Hematopoietic multipotent progenitor cell treated with erythropoietin and hydrocortisone succinate and interleukin-3 and kit ligand, for 17 days (in vitro differentiated cells): Measurements from ENCODE around the gene ATP9A.
"Not testable (repeated sequence)": the region's sequence is repeated elsewhere in the genome, so short reads cannot be mapped to it uniquely, and the experiment has no call there.

Experiments used
- DNase-seq: peaks from one replicate; pipeline ENCODE4 v3.0.0-alpha.2; 2015; ENCODE audit warnings: low spot score

ATP9A gene, protein sequence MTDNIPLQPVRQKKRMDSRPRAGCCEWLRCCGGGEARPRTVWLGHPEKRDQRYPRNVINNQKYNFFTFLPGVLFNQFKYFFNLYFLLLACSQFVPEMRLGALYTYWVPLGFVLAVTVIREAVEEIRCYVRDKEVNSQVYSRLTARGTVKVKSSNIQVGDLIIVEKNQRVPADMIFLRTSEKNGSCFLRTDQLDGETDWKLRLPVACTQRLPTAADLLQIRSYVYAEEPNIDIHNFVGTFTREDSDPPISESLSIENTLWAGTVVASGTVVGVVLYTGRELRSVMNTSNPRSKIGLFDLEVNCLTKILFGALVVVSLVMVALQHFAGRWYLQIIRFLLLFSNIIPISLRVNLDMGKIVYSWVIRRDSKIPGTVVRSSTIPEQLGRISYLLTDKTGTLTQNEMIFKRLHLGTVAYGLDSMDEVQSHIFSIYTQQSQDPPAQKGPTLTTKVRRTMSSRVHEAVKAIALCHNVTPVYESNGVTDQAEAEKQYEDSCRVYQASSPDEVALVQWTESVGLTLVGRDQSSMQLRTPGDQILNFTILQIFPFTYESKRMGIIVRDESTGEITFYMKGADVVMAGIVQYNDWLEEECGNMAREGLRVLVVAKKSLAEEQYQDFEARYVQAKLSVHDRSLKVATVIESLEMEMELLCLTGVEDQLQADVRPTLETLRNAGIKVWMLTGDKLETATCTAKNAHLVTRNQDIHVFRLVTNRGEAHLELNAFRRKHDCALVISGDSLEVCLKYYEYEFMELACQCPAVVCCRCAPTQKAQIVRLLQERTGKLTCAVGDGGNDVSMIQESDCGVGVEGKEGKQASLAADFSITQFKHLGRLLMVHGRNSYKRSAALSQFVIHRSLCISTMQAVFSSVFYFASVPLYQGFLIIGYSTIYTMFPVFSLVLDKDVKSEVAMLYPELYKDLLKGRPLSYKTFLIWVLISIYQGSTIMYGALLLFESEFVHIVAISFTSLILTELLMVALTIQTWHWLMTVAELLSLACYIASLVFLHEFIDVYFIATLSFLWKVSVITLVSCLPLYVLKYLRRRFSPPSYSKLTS

GRCh38 chr20:51767867-51768758, at the start of gene ATP9A:
Gene ATP9A (minus strand): TSS chr20:51768390. CDS start chr20:51768369, 21 bp downstream.
- DNase-seq, result no peak

DNA sequence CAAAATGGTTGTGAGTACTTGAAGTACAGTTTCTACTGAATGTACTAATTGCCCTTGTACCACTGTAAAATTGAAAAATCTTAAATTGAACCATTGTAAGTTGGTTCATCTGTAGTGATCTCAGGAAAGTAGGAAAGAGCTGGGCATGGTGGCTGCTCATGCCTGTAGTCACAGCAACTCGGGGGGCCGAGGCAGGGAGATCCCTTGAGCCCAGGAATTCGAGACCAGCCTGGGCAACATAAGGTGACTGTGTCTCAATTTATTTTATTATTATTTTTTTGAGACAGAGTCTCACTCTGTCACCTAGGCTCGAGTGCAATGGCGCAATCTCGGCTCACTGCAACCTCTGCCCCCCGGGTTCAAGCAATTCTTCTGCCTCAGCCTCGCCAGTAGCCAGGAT, 48.7 kb upstream of the ATP9A start:
- DNase-seq, result not testable (repeated sequence)

DNA sequence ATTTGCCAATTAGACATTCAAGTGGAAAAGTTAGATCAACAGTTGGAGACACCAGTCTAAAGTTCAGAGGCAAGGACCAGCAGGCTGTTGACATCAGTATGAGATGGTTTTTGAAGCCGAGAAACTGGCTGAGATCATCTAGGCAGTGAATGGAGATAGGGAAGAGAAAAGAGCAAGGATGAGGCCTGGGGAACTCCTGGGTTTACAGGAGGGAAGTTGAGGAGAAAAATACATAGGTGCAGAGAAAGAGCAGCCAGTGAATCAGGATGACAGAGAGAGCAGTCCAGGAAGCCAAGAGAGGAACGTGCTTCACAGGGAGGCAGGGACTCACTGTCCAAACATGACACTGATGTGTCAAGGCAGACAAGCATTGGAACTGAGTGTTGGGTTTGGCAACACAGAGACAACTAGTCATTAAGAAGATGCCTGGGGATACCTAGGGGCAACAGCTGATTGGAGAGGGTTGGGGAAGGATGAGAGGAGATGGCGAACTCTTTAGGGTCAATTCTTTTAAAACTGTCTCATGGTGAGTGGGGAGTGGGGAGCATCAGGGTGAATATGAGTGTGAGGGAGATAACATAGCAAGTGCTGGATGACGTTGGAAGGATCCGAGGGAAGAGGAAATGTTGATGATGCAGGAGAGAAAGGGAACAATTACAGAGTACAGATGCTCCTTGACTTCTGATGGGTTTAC, 47.3 kb upstream of the ATP9A start:
- DNase-seq, result no peak

- DNase-seq, result no peak
Observed at GRCh38 chr20:51812861-51813260, 44.7 kb upstream of the ATP9A start.

- no peak for DNase-seq
Observed at GRCh38 chr20:51811514-51812128, 43.4 kb upstream of the ATP9A start.

DNA sequence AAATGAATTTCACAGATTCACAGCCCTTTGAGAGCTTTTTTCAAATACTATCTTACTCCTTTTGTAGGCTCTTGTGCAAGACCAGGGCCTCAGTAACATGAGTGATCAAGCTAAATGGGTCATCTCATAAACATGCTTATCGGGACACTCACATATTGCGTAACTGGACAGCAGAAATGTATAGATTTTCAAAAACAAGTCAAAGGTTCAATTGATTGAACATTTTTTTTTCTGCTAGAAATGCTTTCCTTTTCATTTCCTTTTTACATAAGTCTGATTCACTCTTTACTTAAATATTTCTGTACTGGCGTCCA, 42.8 kb upstream of the ATP9A start:
- no peak for DNase-seq

DNA sequence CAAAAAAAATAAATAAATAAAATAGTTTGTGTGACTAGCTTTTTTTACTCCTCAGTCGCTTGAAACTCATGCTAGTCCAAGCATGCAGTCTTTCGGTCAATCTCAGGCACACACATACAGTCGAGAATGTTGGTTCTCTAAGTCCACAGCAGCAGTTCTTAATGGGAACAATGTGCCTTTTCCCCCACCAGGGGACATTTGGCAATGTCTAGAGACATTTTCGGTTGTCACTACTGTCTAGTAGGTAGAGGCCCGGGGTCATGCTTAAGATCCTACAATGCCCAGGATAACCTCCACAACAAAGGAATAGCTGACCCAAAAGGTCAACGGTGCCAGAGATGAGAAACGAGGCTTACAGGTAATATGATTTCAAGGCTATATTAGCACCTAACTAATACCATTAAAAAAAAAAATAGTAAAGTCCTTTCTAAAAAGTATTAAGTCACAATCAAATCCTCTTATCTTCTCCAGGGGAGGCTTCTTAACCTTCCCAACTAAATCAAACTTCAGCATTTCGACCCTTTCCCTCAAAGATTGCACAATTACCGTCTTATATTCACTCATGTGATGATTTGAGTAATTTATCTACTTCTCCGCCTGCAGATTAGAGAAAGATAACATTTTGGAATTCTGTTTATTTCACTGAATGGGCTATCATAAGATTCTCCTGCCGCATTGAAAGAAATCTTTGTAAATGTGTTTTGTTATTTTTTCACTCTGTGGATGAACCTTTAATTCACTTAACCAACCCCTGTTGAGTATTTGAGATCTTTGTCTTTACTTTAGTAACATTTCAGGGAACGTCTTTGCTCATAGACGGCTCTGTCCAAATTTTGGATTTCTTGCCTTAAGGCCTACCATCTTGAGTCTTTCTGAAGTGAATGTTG, 42.2 kb upstream of the ATP9A start:
- no peak for DNase-seq

GRCh38 chr20:51807720-51808250, 39.6 kb upstream of the ATP9A start:
- DNase-seq, result no peak

DNA sequence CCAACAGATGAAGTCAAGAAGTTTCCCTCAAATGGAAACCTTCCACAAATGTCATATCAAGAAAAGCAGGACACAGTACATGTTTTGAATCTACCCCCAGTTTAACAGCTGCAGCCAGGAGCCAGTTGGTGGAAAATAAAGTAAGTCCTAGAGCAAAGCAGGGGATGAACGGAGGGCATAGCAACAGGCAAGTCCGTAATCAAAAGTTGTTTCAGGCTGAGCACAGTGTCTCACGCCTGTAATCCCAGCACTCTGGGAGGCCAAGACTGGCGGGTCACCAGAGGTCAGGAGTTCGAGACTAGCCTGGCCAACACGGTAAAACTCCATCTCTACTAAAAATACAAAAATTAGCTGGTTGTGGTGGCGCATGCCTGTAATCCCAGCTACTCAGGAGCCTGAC, 36.6 kb upstream of the ATP9A start:
- no peak for DNase-seq

DNA sequence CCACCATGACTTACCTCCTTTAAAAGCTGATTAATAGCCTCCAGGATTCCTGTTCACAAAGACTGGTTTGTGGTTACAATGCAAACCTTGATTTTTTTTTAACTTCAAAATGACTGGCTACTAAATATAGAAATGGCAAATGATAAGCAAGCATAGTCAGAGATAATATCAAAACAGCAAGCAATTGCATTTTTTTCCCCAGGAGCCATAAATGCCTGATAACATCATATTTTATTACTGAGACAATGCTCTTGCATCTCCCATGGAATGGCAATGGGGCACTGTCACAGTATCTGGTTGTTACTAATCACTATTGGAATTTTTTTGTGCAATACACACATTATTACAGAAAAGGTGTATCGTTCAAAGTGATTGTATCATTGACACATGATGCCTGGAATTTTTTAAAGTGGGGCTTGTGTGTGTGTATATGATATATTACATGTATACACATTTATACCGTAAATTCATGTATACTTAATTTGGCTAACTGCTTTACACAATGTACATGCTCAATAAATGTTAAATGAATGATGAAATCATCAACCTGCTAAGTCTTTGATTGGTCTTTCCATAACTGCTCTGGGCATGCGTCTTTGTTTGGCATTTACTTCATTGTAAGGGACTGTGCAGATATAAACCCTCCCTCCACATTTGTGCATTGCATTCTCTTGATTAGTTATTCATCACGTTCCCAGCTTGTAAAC, 35.1 kb upstream of the ATP9A start:
- DNase-seq, result no peak

DNA sequence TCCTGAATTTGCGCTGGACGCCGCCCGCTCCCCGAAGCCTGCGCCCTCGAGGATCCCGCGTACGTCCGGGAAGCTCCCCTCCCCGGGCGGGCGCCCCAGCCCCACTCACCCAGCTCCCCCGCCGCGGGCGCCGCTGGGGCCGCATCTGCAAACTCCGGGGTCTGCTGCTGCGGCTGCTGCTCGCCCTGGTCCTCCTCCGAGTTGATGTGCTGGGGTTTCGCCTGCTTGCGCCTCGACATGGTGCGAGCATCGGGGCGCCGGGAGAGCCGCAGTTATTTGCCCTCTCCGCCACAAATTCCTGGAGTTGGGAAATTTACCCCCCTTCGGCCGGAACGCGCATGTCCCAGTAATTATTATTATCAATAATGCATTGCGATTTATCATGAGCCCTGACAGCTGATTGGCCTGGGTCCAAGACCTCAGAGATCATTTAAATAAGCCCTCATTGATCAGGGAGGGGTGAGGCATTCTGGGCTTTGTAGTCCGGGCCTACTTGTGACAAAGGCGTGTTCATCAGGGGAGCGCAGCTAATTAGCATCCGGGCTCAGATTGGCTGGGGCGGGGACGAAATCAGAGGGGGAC, 34.1 kb upstream of the ATP9A start, which contains the start of gene SALL4:
Gene SALL4 (minus strand): TSS at position 352 of the 582 bp plus-strand sequence. CDS start 113 bp downstream, at position 239.
- DNase-seq, result no peak

- DNase-seq, result no peak
Observed at GRCh38 chr20:51801823-51802123, 33.6 kb upstream of the ATP9A start.

- no peak for DNase-seq
Observed at GRCh38 chr20:51801122-51801822, 33.1 kb upstream of the ATP9A start.

DNA sequence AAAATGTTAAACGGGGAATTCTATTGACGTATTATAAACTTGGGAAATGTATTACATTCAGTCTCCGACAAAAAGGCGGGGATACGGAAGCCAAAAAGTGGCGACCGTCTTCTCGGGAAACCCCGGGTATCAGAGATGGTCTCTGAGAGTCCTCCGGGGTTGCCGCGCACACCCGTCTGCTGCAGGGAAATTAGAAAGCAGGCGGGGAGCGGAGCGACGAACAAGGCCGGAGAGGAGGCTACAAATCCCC, 32.6 kb upstream of the ATP9A start:
- no peak for DNase-seq

- peak; percentile 54 for DNase-seq
Observed at GRCh38 chr20:51800060-51800871, 32.1 kb upstream of the ATP9A start.

DNA sequence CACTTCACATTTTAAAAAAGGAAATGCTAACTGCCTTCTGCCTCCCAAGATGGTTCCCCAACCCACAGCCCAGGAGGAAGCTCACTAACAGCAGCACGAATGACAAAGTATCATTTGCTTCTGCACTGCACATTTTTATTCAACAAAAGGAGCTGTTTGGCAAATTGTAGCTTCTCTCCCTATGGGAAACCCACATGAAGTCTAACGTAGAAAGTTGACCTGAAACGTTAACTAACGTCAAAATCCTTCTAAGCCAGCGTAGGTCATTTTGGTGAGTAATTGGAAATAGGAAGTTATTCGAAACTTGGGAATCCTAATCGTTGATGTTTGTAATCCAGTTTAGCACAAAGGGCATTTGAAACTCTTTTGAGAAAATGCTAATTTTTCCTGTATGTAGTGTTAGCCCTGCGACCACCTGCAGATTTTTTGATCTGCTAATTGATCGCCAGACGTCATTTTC, 31.2 kb upstream of the ATP9A start:
- DNase-seq, result no peak

GRCh38 chr20:51797357-51798025, 29.3 kb upstream of the ATP9A start:
- no peak for DNase-seq
